Tibial nerve (tissue), 4 donors: ENCODE measurements around the gene SHISA4.

Source experiments
- CTCF ChIP-seq, 5 experiments: fragments of 200-600 bp in 3 of 5; fragments of 450-650 bp in 2 of 5; sonication (generic) in 3 of 5; IDR thresholded peaks; one replicate each; pipeline ENCODE4 v1.5.1; 2016 to 2019; ENCODE audit warnings: antibody characterized with exemption in 5 of 5, mild to moderate bottlenecking in 3 of 5, moderate library complexity in 2 of 5
- EP300 ChIP-seq, 2 donors: sonication (generic); formaldehyde crosslinking; IDR thresholded peaks; one replicate each; pipeline ENCODE4 v1.6.1; 2017; ENCODE audit warnings: antibody characterized with exemption in 2 of 2, mild to moderate bottlenecking in 1 of 2
- POLR2A ChIP-seq, 2 donors: fragments of 450-650 bp; IDR thresholded peaks; one replicate each; pipeline ENCODE4 v1.6.1; 2017; ENCODE audit warnings: antibody characterized with exemption in 2 of 2, mild to moderate bottlenecking in 2 of 2, moderate library complexity in 2 of 2

DNA sequence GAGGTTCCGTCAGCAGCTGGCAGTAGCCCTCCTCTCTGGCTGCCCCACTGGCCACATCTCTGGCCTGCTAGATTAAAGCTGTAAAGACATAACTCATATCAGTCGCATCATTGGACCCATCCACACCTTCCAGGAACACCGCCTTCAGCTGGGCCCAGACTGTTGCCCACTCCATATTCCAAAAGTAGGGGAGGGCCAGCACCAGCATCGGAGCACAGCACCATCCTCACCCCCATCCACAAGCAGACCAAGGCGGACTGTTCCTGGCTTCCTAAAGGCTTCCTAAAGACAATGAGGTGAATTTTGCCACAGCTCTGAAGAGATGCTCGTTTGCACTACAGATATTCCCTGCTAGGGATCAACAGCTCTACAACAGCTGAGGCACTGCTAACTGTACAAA lies 3.5 kb downstream of the SHISA4 start:
- TF ChIP-seq CTCF (IDR thresholded peaks at IDR 0.05) (no peak), POLR2A (IDR thresholded peaks at IDR 0.05) (no peak), EP300 (IDR thresholded peaks at IDR 0.05) (no peak)
